Ovary (tissue), 9 donors: Measurements from ENCODE around the gene CACHD1. TPM values are rescaled to one million over a fixed set of nuclear protein-coding genes. Genes with fewer than 3 reads are reported as not detected.

Experiments
- DNase-seq, 5 donors: peaks; one replicate each; pipeline ENCODE4 v3.0.0-alpha.2; 2019 to 2020
- H3K27ac ChIP-seq, 2 donors: fragments of 200-600 bp; one replicate each; pipeline versions ENCODE4 v1.5.1 to v1.8.0; 2019 to 2022
- H3K27me3 ChIP-seq: fragments of 200-600 bp; one replicate; pipeline ENCODE4 v1.8.0; 2022
- H3K36me3 ChIP-seq: fragments of 200-600 bp; sonication (generic); one replicate; pipeline ENCODE4 v1.5.1; 2019
- H3K4me1 ChIP-seq: one replicate; pipeline ENCODE4 v1.8.1; 2013; ENCODE audit warnings: mild to moderate bottlenecking, moderate library complexity; ENCODE audit not compliant: insufficient read depth
- H3K4me3 ChIP-seq: fragments of 200-600 bp; sonication (generic); one replicate; pipeline ENCODE4 v1.5.1; 2017
- H3K9me3 ChIP-seq, 2 donors: fragments of 200-600 bp in 1 of 2; sonication (generic) in 1 of 2; one replicate each; pipeline versions ENCODE4 v1.5.1 to v1.8.1; 2013 to 2019; ENCODE audit warnings: mild to moderate bottlenecking in 1 of 2, moderate library complexity in 1 of 2
- EP300 ChIP-seq: sonication (generic); formaldehyde crosslinking; IDR thresholded peaks from one replicate; pipeline ENCODE4 v1.6.1; 2017; ENCODE audit warnings: antibody characterized with exemption
- POLR2A ChIP-seq: fragments of 450-650 bp; IDR thresholded peaks from one replicate; pipeline ENCODE4 v1.6.1; 2017; ENCODE audit warnings: antibody characterized with exemption, mild to moderate bottlenecking, moderate library complexity
- WGBS, 3 donors: extraction: QIAGEN DNeasy Blood & Tissue Kit in 1 of 3; methylation state at CpG; one replicate each; pipeline versions ENCODE4 v1.1.5 to v1.1.7; 2013 to 2017; 5-methylcytosine and 5-hydroxymethylcytosine counted together
- intact Hi-C, 4 donors: fragments of 100-400 bp; cut with DNase I; formaldehyde crosslinking; loops; one replicate each; pipeline versions ENCODE4 v1.11.0 to v1.15.1; 2022 to 2023
- polyA plus RNA-seq, 2 donors: library from polyadenylated mRNA; stranded (reverse); fragments of 200-250 nt in 1 of 2; fragments of 350-450 nt in 1 of 2; fragmentation: Illumina TruSeq in 1 of 2; extraction: RNeasy Lipid Tissue Mini Kit (QIAGEN cat#74804) in 1 of 2; gene quantifications; one replicate each; pipeline ENCODE4 v1.2.3, GENCODE V29; 2013 to 2014
- total RNA-seq, 7 donors: library from RNA; depleted of rRNA in 2 of 7; stranded (reverse); fragments of >200 nt in 2 of 7; fragmentation: NEBNext Ultra II Directional in 3 of 7; extraction: Animal tissue kit (Norgen Biotek cat#: 25700) in 3 of 7; gene quantifications; one replicate each; pipeline versions ENCODE4 v1.1.0 to v1.2.4, GENCODE V29; 2016 to 2023
- TF ChIP-seq, protein P1 (sequence below), 3 donors: fragments of 450-650 bp in 2 of 3; fragments of 200-600 bp in 1 of 3; IDR thresholded peaks; one replicate each; pipeline versions ENCODE4 v1.5.1 to v1.8.0; 2016 to 2022; ENCODE audit warnings: antibody characterized with exemption in 3 of 3, mild to moderate bottlenecking in 1 of 3
- donor health status: DM: no; HTN: no; CAD: no; lungs with moderate emphysema.
- donor health status: DM: no; HTN: no; CAD: no.
- donor health status: Bipolar disorder and iron deficiency.
- donor health status: DM: yes; HTN: yes; CAD: no.
- donor health status: DM: no; HTN: no; CAD: no.
- donor health status: DM: yes; HTN: yes; CAD: no.

Gene CACHD1
- total and polyA plus RNA-seq, 9 donors: 17.0 to 33.1 (median 23.2) TPM

GRCh38 chr1:64425521-64425920 lies 44.4 kb upstream of the CACHD1 start:
- no peak for DNase-seq
- WGBS, 3 donors: 25 to 49% (median 29%) methylated on average over 2 of the region's 2 CpGs
- TF ChIP-seq, protein P1, sequence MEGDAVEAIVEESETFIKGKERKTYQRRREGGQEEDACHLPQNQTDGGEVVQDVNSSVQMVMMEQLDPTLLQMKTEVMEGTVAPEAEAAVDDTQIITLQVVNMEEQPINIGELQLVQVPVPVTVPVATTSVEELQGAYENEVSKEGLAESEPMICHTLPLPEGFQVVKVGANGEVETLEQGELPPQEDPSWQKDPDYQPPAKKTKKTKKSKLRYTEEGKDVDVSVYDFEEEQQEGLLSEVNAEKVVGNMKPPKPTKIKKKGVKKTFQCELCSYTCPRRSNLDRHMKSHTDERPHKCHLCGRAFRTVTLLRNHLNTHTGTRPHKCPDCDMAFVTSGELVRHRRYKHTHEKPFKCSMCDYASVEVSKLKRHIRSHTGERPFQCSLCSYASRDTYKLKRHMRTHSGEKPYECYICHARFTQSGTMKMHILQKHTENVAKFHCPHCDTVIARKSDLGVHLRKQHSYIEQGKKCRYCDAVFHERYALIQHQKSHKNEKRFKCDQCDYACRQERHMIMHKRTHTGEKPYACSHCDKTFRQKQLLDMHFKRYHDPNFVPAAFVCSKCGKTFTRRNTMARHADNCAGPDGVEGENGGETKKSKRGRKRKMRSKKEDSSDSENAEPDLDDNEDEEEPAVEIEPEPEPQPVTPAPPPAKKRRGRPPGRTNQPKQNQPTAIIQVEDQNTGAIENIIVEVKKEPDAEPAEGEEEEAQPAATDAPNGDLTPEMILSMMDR (IDR thresholded peaks at IDR 0.05): no peak
- TF ChIP-seq EP300 (no peak), POLR2A (no peak)

DNA sequence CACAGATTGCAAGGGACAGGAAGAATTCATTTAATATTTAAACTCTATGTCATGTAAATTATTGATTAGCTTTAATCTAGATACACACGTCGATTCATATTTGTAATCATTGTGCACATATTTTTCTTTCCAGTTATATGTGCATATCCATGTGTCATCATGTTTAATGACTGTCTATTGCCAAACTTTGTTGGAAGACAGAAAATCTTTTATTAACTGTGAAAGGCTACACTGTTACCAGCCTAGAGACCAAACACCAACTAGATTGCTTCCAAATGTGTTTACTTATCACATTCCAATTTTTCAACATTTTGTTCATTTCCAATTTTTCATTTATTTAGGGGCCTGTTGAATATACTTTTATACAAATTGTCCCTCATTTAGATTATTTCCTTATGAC lies 43.2 kb upstream of the CACHD1 start:
- intact Hi-C loops: no loop called here

More at GRCh38 chr1:64425521-64425920, 44.4 kb upstream of the CACHD1 start:
- Histone ChIP-seq H3K9me3 (no peaks in the 10 kb centered on the region), H3K4me1 (no peaks in the 10 kb centered on the region), H3K27ac (no peak overlapping the region), H3K4me3 (no peak overlapping the region), H3K36me3 (no peaks in the 10 kb centered on the region), H3K27me3 (no peaks in the 10 kb centered on the region)
- intact Hi-C loops: no loop called here

GRCh38 chr1:64427879-64428278 lies 42.0 kb upstream of the CACHD1 start:
- 56 to 61% (median 60%) methylated on average over 3 of the region's 3 CpGs for WGBS, 3 donors

More for the DNA sequence above, 43.2 kb upstream of the CACHD1 start:
- no peak for DNase-seq
- Histone ChIP-seq H3K9me3 (no peaks in the 10 kb centered on the region), H3K4me1 (no peaks in the 10 kb centered on the region), H3K27ac (no peak overlapping the region), H3K4me3 (no peak overlapping the region), H3K27me3 (no peaks in the 10 kb centered on the region), H3K36me3 (no peaks in the 10 kb centered on the region)
- TF ChIP-seq POLR2A (no peak), EP300 (no peak)
- TF ChIP-seq, protein P1 (IDR thresholded peaks at IDR 0.05): no peak
- 80 to 86% (median 81%) methylated on average over 2 of the region's 2 CpGs for WGBS, 3 donors

GRCh38 chr1:64433308-64433707 lies 36.6 kb upstream of the CACHD1 start:
- no peaks in the 10 kb centered on the region for H3K4me1 ChIP-seq
- TF ChIP-seq EP300: no peak
- TF ChIP-seq, protein P1 (IDR thresholded peaks at IDR 0.05): no peak
- no peak for TF ChIP-seq POLR2A
- intact Hi-C loops: no loop called here

More at GRCh38 chr1:64427879-64428278, 42.0 kb upstream of the CACHD1 start:
- Histone ChIP-seq H3K4me1 (no peaks in the 10 kb centered on the region), H3K4me3 (no peak overlapping the region), H3K27me3 (no peaks in the 10 kb centered on the region), H3K27ac (no peak overlapping the region), H3K9me3 (no peaks in the 10 kb centered on the region), H3K36me3 (no peaks in the 10 kb centered on the region)
- no peak for TF ChIP-seq EP300
- TF ChIP-seq, protein P1 (IDR thresholded peaks at IDR 0.05): no peak
- TF ChIP-seq POLR2A: no peak
- intact Hi-C loops: no loop called here
- no peak for DNase-seq

More at GRCh38 chr1:64433308-64433707, 36.6 kb upstream of the CACHD1 start:
- WGBS, 3 donors: 90 to 94% (median 93%) methylated on average over 5 of the region's 5 CpGs
- DNase-seq: no peak
- no peaks in the 10 kb centered on the region for H3K27me3 ChIP-seq
- no peaks in the 10 kb centered on the region for H3K36me3 ChIP-seq
- no peak overlapping the region for H3K27ac ChIP-seq
- H3K9me3 ChIP-seq: no peaks in the 10 kb centered on the region
- H3K4me3 ChIP-seq: no peak overlapping the region
